Stimulated activated CD4-positive, alpha-beta T cell treated with anti-CD3 and anti-CD28 coated beads, TNF-alpha, amount 100 ng/mL, for 24 hours (primary cell): ENCODE results near the gene CHSY3.
"Not testable (repeated sequence)": the region's sequence is repeated elsewhere in the genome, so short reads cannot be mapped to it uniquely, and the experiment has no call there.

ENCODE experiments used
- DNase-seq, 3 experiments: peaks; one replicate each; pipeline ENCODE4 v3.0.0-alpha.2; 2020; ENCODE audit warnings: low read depth in 3 of 3

The CHSY3 gene

GRCh38 chr5:130159968-130160367 lies 255.7 kb downstream of the CHSY3 start:
- no peak for DNase-seq

DNA sequence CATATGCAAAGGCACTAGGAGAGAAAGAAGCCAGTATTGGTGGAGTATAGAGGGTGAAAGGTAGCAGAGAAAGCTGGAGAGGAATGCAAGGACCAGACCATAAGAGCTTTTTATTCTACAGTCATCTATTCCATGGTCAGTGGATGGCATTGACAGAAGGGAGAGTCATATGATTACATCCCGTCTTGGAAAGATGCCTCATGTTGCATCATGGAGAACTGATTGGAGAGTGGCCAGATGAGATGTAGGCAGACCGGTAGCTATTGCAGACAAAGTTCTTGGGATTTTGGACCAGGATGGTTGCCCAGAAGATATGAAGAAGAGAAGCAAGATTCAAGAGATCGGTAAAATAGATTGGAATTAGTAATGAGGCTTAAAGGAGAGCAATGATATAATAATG lies 260.7 kb downstream of the CHSY3 start:
- no peak for DNase-seq

GRCh38 chr5:130166839-130167490 lies 262.7 kb downstream of the CHSY3 start:
- no peak for DNase-seq

- DNase-seq, result no peak
Observed at GRCh38 chr5:130168211-130168610, 263.9 kb downstream of the CHSY3 start.

DNA sequence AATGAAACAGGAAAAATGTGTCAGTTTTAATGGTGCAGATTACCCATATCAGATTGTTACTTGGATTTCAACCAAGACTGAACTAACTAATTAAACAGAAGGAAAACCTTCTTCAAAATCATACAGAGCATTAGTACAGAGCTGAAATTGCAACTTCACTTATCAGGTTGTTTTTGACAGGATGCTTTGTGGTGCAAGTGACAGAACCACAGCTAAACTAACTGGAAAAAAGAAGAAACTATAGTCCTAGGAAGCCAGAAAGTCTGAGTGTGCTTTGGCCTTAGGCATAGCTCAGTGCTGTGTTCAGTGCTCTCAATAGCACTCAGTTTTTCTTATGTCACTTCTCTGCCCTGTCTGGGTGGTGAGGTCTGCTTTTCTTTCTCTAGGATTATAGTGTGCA lies 267.4 kb downstream of the CHSY3 start:
- DNase-seq, result no peak

GRCh38 chr5:130183115-130183514 lies 278.9 kb downstream of the CHSY3 start:
- DNase-seq, result no peak

DNA sequence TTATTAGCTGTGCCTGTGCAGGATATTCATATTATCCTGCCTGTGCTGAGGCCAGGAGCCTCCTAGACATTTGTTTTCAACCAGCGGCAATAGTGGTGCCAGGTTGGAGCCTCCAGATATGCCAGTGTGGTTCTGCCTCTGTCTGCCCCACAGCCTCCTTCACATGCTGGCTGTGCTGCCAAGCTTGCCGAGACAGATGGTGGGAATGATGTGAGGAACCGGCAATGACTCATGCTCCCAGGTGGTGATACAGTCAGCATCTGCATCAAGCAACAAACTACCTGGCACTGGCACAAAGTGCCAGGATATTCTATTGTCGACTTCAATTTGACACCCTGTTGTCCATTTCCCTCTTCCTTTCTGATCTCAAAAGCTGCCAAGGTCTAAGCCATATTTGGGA lies 285.7 kb downstream of the CHSY3 start:
- no peak for DNase-seq

- no peak for DNase-seq
Observed at GRCh38 chr5:130198927-130199326, 294.7 kb downstream of the CHSY3 start.

GRCh38 chr5:130206686-130207085 lies 302.4 kb downstream of the CHSY3 start:
- DNase-seq, result no peak

DNA sequence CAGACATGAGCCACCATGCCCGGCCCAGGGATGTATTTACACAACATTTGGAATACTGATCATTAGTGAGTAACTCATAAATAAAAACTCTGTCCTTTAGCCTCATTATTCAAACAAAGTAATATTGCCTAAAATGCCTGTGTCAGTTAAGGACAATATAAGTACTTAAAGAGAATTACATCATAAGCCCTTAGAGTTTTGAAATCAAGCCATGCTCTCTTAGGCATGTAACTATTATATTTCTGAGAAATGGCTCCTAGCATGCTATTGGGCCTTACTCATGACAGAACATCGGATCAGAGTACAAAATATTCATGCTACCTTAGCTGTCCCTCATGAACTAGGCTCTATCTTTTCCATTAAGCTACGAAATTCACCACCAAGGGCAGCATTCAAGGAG lies 309.3 kb downstream of the CHSY3 start:
- no peak for DNase-seq

DNA sequence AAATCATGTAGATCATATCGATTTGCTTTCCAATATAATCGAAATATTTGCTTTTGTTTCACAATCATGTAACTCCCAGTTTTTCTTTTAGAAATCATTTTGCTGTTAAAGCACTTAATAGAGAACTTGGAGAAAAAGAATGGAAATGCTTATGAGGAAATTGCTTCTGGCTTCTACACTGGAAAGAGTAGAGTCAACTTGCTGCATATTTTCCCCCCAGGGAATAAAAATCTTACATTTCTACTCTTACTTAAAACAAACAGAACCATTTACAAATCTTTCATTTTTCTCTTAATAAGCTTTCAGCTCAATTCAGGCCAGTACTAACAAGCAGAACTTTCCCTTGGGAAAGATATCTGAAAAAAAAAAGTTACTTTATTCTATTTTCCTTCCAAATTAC lies 312.0 kb downstream of the CHSY3 start:
- no peak for DNase-seq

DNA sequence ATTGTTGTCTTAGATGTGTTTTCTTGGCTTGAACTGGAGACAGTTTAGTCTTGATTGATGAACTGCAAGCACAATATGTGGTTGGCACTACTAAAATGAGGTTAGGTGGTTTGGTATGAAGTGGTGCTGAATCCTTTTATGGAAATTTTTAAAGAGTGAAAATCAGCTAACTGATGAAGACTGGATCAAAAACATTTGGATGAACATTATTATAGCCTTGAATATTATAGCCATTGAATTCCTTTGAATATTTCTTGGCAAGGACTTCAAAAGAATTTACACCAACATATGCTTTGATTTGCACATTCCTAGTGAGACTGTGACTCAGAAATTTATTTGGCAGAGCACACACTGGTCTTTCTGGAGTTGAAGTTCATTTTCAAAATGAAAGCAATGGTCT lies 318.3 kb downstream of the CHSY3 start:
- DNase-seq, result no peak

DNA sequence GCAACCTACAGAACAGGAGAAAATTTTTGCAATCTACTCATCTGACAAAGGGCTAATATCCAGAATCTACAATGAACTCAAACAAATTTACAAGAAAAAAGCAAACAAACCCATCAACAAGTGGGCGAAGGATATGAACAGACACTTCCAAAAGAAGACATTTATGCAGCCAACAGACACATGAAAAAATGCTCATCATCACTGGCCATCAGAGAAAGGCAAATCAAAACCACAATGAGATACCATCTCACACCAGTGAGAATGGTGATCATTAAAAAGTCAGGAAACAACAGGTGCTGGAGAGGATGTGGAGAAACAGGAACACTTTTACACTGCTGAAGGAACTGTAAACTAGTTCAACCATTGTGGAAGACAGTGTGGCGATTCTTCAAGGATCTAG lies 322.3 kb downstream of the CHSY3 start:
- DNase-seq, result not testable (repeated sequence)

- DNase-seq, result no peak
Observed at GRCh38 chr5:130227699-130228098, 323.4 kb downstream of the CHSY3 start.

DNA sequence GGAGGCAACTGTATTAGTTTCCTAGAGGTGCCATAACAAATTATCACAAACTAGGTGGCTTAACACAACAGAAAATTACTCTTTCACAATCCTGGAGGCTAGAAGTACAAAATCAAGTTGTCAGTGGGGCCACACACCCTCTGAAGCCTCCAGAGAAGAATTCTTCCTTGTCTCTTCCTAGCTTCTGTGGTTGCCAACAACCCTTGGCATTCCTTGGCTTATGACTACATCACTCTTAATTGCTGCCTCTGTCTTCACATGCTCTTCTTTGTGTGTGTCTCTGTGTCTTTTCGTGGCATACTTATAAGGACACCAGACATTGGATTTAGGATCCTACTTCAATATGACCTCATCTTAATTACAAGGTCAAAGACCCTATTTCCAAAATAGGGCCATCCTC lies 327.5 kb downstream of the CHSY3 start:
- no peak for DNase-seq

DNA sequence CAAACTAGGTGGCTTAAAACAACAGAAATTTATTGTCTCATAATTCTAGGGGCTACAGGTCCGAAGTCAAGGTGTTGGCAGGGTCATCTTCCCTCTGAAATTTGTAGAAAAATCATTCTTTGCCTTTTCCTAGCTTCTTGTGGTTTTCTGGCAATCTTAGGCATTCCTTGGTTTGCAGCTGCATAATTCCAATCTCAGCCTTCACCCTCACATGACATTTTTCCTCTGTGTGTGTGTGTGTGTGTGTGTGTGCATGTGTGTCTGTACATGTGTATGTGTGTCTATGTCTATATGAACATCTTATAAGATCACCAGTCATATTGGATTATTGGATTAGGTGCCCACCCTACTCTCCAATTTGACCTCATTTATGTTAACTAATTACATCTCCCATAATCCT lies 330.6 kb downstream of the CHSY3 start:
- no peak for DNase-seq
